DND-41 (cell line): Measurements from ENCODE around the gene TMOD2.

Source experiments
- EZH2 ChIP-seq: IDR thresholded peaks from 3 replicates; pipeline ENCODE4 v1.6.1; 2012; ENCODE audit warnings: borderline replicate concordance, low read depth, mild to moderate bottlenecking, moderate library complexity, low read length, inconsistent platforms; ENCODE audit not compliant: severe bottlenecking
- TF ChIP-seq, protein P1 (sequence below): IDR thresholded peaks from 2 replicates; pipeline ENCODE4 v1.5.1; 2012; ENCODE audit warnings: borderline replicate concordance, low read length, moderate library complexity, mild to moderate bottlenecking; ENCODE audit not compliant: poor library complexity, severe bottlenecking; ENCODE audit errors: extremely low read depth

GRCh38 chr15:51861557-51862359 lies 110.4 kb downstream of the TMOD2 start:
- TF ChIP-seq, protein P1, sequence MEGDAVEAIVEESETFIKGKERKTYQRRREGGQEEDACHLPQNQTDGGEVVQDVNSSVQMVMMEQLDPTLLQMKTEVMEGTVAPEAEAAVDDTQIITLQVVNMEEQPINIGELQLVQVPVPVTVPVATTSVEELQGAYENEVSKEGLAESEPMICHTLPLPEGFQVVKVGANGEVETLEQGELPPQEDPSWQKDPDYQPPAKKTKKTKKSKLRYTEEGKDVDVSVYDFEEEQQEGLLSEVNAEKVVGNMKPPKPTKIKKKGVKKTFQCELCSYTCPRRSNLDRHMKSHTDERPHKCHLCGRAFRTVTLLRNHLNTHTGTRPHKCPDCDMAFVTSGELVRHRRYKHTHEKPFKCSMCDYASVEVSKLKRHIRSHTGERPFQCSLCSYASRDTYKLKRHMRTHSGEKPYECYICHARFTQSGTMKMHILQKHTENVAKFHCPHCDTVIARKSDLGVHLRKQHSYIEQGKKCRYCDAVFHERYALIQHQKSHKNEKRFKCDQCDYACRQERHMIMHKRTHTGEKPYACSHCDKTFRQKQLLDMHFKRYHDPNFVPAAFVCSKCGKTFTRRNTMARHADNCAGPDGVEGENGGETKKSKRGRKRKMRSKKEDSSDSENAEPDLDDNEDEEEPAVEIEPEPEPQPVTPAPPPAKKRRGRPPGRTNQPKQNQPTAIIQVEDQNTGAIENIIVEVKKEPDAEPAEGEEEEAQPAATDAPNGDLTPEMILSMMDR, result no peak
- no peak for TF ChIP-seq EZH2
